Hematopoietic multipotent progenitor cell (in vitro differentiated cells): Measurements from ENCODE around the gene WASF3. TPM values are rescaled to one million over a fixed set of nuclear protein-coding genes. Genes with fewer than 3 reads are reported as not detected.

Source experiments
- DNase-seq, 3 donors: peaks; one replicate each; pipeline ENCODE4 v3.0.0-alpha.2; 2011 to 2015; ENCODE audit warnings: low read depth in 2 of 3, low spot score in 2 of 3
- total RNA-seq: library from RNA; depleted of rRNA; stranded (reverse); fragments of >200 nt; gene quantifications from one replicate; pipeline ENCODE4 v1.2.3, GENCODE V29; 2012

The WASF3 gene
- 0.81 TPM for total RNA-seq

- DNase-seq: peak in 2 of 3 donors; percentile 88
These were observed at the start of gene WASF3 for GRCh38 chr13:26557393-26558073. Gene WASF3 (plus strand): TSS chr13:26557683. CDS start chr13:26642271, 84,588 bp downstream.

GRCh38 chr13:26508885-26509284, 48.6 kb upstream of the WASF3 start:
- no peak for DNase-seq

GRCh38 chr13:26509491-26509890, 48.0 kb upstream of the WASF3 start:
- DNase-seq: no peak

GRCh38 chr13:26513931-26514330, 43.6 kb upstream of the WASF3 start:
- DNase-seq: no peak

- DNase-seq: no peak
These were observed 41.8 kb upstream of the WASF3 start for GRCh38 chr13:26515721-26516120.

GRCh38 chr13:26517936-26518335, 39.5 kb upstream of the WASF3 start:
- no peak for DNase-seq

- DNase-seq: no peak
These were observed 39.0 kb upstream of the WASF3 start for GRCh38 chr13:26518451-26518959.

GRCh38 chr13:26522571-26522970, 34.9 kb upstream of the WASF3 start:
- DNase-seq: no peak

GRCh38 chr13:26523007-26523406, 34.5 kb upstream of the WASF3 start:
- no peak for DNase-seq

GRCh38 chr13:26525528-26525927, 32.0 kb upstream of the WASF3 start:
- no peak for DNase-seq

- DNase-seq: no peak
These were observed 30.7 kb upstream of the WASF3 start for GRCh38 chr13:26526702-26527216.

GRCh38 chr13:26528527-26528926, 29.0 kb upstream of the WASF3 start:
- no peak for DNase-seq

GRCh38 chr13:26529441-26529840, 28.0 kb upstream of the WASF3 start:
- DNase-seq: peak in 2 of 3 donors; percentile 36 to 72

- no peak for DNase-seq
These were observed 25.7 kb upstream of the WASF3 start for GRCh38 chr13:26531742-26532141.

- no peak for DNase-seq
These were observed 23.3 kb upstream of the WASF3 start for GRCh38 chr13:26534036-26534726.

- DNase-seq: no peak
These were observed 18.8 kb upstream of the WASF3 start for GRCh38 chr13:26538363-26539317.

GRCh38 chr13:26539738-26540292, 17.7 kb upstream of the WASF3 start:
- DNase-seq: no peak

- no peak for DNase-seq
These were observed 17.1 kb upstream of the WASF3 start for GRCh38 chr13:26540334-26540733.

- no peak for DNase-seq
These were observed 16.4 kb upstream of the WASF3 start for GRCh38 chr13:26541041-26541440.
